GM06990 (cell line): ENCODE data around the gene CMTM2.
A peak's percentile ranks its signal among the peaks of the same experiment; 100 is the strongest.

Source experiments
- DNase-seq: peaks from one replicate; pipeline ENCODE4 v3.0.0-alpha.2; 2011; ENCODE audit not compliant: insufficient read length; ENCODE audit errors: extremely low read depth
- H3K27me3 ChIP-seq: replicated peaks from 2 replicates; pipeline ENCODE4 v1.6.0; 2011; ENCODE audit warnings: low read length; ENCODE audit not compliant: control insufficient read depth, insufficient read depth
- H3K36me3 ChIP-seq: 2 replicates; pipeline ENCODE4 v1.5.1; 2011; ENCODE audit warnings: low read length; ENCODE audit not compliant: control insufficient read depth, insufficient read depth
- H3K4me3 ChIP-seq: replicated peaks from 2 replicates; pipeline ENCODE4 v1.5.1; 2011; ENCODE audit warnings: low read depth, mild to moderate bottlenecking, control low read depth, low read length
- CTCF ChIP-seq: IDR thresholded peaks from 2 replicates; pipeline ENCODE4 v1.5.1; 2011; ENCODE audit warnings: low read length, control low read depth, mild to moderate bottlenecking, inconsistent platforms; ENCODE audit not compliant: insufficient read depth, poor library complexity, severe bottlenecking

Gene CMTM2

DNA sequence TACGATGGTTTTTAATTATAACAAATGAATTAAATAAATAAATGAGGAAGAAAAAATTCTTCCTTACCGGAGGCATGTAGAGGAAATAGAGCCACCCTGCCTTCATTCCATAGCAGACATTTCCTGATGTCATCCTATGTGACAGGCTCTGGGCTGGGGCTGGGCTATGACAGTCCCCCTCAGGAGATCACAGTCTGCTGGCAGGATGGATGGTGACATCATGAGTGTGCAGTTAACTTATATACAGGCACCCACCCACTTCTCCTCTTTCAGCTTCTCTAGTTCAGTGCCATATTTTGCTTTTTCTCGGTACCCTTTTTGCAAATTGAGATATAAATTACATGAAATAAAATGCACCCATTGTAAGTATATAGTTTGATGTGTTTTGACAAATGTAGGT, 18.8 kb downstream of the CMTM2 start:
- no peak for DNase-seq

GRCh38 chr16:66599726-66600125, 20.5 kb downstream of the CMTM2 start:
- TF ChIP-seq CTCF = no peak
- no peak for DNase-seq
- Histone ChIP-seq H3K4me3 (no peak overlapping the region), H3K36me3 (no peaks in the 10 kb centered on the region), H3K27me3 (no peaks in the 10 kb centered on the region)

More for the DNA sequence above, 18.8 kb downstream of the CMTM2 start:
- Histone ChIP-seq H3K4me3 (no peak overlapping the region), H3K27me3 (no peaks in the 10 kb centered on the region), H3K36me3 (no peaks in the 10 kb centered on the region)
- TF ChIP-seq CTCF = no peak

- Histone ChIP-seq H3K36me3 (no peaks in the 10 kb centered on the region), H3K27me3 (no peaks in the 10 kb centered on the region), H3K4me3 (no peak overlapping the region)
- DNase-seq = no peak
- no peak for TF ChIP-seq CTCF
These were observed 21.2 kb downstream of the CMTM2 start for GRCh38 chr16:66600477-66600876.

- Histone ChIP-seq H3K27me3 (no peaks in the 10 kb centered on the region), H3K4me3 (no peak overlapping the region), H3K36me3 (no peaks in the 10 kb centered on the region)
- DNase-seq = no peak
- no peak for TF ChIP-seq CTCF
These were observed 22.2 kb downstream of the CMTM2 start for GRCh38 chr16:66601471-66601870.

DNA sequence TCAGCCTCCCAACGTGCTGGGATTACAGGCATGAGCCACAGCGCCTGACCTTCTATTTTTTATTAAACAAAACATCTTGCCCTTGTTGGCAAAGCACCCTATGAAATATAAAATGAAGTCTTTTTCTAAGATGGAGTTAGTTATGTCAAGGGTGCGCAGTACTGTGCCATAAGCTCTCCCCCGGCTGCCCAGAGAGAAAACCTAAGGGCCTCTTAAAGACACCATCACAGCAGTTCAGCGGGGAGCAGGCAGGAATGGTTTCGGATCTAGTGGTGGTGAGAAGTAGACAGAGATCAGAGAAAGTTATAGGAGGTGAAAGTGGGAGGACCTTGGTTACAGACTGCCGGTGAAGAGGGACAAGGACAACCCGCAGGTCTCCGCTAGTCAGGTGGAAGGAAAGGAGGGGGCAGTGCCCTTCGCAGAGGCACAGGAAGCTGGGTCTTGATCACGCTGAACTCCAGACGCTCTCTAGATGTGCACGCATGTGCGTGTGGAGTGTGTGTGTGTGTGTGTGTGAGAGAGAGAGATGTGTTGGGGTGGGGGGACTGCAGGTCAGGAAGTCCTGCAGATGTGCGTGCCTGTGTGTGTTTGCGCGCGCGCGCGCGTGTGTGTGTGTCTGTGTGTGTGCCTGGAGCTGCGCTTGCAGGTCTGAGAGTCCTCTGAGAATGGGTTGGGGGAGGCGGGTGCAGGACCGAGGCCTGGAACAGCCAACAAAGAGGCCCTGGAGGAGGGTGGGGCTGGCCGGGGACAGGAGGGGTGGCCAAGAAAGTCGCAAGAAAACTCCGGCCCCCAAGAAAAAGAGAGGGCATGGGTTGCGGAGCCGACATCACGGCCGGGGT, 24.5 kb downstream of the CMTM2 start:
- DNase-seq = peak; percentile 81

More for the DNA sequence above, 24.5 kb downstream of the CMTM2 start:
- Histone ChIP-seq H3K36me3 (no peaks in the 10 kb centered on the region; the same call in 1 of the 2 replicates), H3K27me3 (no peaks in the 10 kb centered on the region), H3K4me3 (peak overlapping the region; percentile 73)
- TF ChIP-seq CTCF = no peak
